Melanocyte of skin (primary cell): Measurements from ENCODE around the gene PNPLA5. TPM values are rescaled to one million over a fixed set of nuclear protein-coding genes. Genes with fewer than 3 reads are reported as not detected.

Experiments used
- total RNA-seq, 2 donors: library from RNA; depleted of rRNA; stranded (reverse); fragments of >200 nt; gene quantifications; 2 replicates each; pipeline ENCODE4 v1.2.3, GENCODE V29; 2012

Gene PNPLA5
- not detected for total RNA-seq

GRCh38 chr22:43891360-43892182 lies at the start of gene PNPLA5:
Gene PNPLA5 (minus strand): TSS chr22:43892013. CDS start chr22:43891880, 133 bp downstream.

GRCh38 chr22:43923631-43924464 lies 32.0 kb upstream of the PNPLA5 start, which contains the start of gene PNPLA3:
Gene PNPLA3 (plus strand): TSS chr22:43923805. CDS start chr22:43923912, 107 bp downstream.

GRCh38 chr22:43862074-43862881 lies 29.5 kb downstream of the PNPLA5 start, which contains the start of gene SULT4A1:
Gene SULT4A1 (minus strand): TSS chr22:43862513. CDS start chr22:43862382, 131 bp downstream.

Other genes starting within 250 kb of the PNPLA5 start
- 1 to 10 TPM in 1 of 2 donors, under 1 TPM in 1; 0.33 to 1.0 TPM for gene EFCAB6, start 79.7 kb downstream of the PNPLA5 start, total RNA-seq
- gene SULT4A1, start 29.5 kb downstream of the PNPLA5 start, total RNA-seq = not detected
- gene PNPLA3, start 31.8 kb upstream of the PNPLA5 start, total RNA-seq = 10 to 100 TPM; 17.2 to 21.3 TPM
- gene SAMM50, start 63.4 kb upstream of the PNPLA5 start, total RNA-seq = 10 to 100 TPM; 52.7 to 61.6 TPM
- 100 to 1,000 TPM in 1 of 2 donors, 10 to 100 TPM in 1; 95.3 to 104 TPM for gene PARVB, start 132.3 kb upstream of the PNPLA5 start, total RNA-seq